Femur (tissue), 1 donor: Measurements from ENCODE around the gene HOXD4.
A peak's percentile ranks its signal among the peaks of the same experiment; 100 is the strongest.

Experiments
- DNase-seq: peaks from one replicate; pipeline ENCODE4 v3.0.0-alpha.2; 2017

HOXD4 gene

GRCh38 chr2:176151442-176152287 is at the start of gene HOXD4:
HOXD4 (plus strand) TSS chr2:176151550; CDS start chr2:176151634, 84 bp downstream.
- no peak for DNase-seq

- DNase-seq: no peak
Measured at GRCh38 chr2:176101842-176102241, 49.5 kb upstream of the HOXD4 start.

GRCh38 chr2:176102309-176102866 is 49.0 kb upstream of the HOXD4 start:
- no peak for DNase-seq

GRCh38 chr2:176103194-176103593 is 48.2 kb upstream of the HOXD4 start:
- no peak for DNase-seq

GRCh38 chr2:176103742-176104315 is 47.5 kb upstream of the HOXD4 start:
- no peak for DNase-seq

GRCh38 chr2:176104316-176105077 is 46.9 kb upstream of the HOXD4 start:
- no peak for DNase-seq

- no peak for DNase-seq
Measured at GRCh38 chr2:176105078-176105729, 46.1 kb upstream of the HOXD4 start.

GRCh38 chr2:176105730-176106580 is 45.4 kb upstream of the HOXD4 start:
- DNase-seq: no peak

- DNase-seq: no peak
Measured at GRCh38 chr2:176106581-176107539, 44.5 kb upstream of the HOXD4 start, which contains the start of gene HOXD11. HOXD11 (plus strand) TSS chr2:176107280; CDS start chr2:176107356, 76 bp downstream.

GRCh38 chr2:176107731-176108181 is 43.6 kb upstream of the HOXD4 start:
- DNase-seq: no peak

- DNase-seq: no peak
Measured at GRCh38 chr2:176109192-176109901, 42.0 kb upstream of the HOXD4 start.

- DNase-seq: no peak
Measured at GRCh38 chr2:176109946-176110345, 41.4 kb upstream of the HOXD4 start.

- no peak for DNase-seq
Measured at GRCh38 chr2:176110415-176111308, 40.7 kb upstream of the HOXD4 start.

- DNase-seq: peak; percentile 85
Measured at GRCh38 chr2:176111309-176111663, 40.1 kb upstream of the HOXD4 start.

GRCh38 chr2:176111846-176112374 is 39.4 kb upstream of the HOXD4 start:
- DNase-seq: no peak

GRCh38 chr2:176112375-176113302 is 38.7 kb upstream of the HOXD4 start:
- no peak for DNase-seq
